ENCODE data around the gene PNMA8B.

- TF ChIP-seq EZH2phosphoT487 (IDR thresholded peaks at IDR 0.05; ENCODE audit: insufficient read depth, low read depth) (no peak), EZH2 (IDR thresholded peaks at IDR 0.05; ENCODE audit: insufficient read depth, poor library complexity, severe bottlenecking) (no peak)
Observed at GRCh38 chr19:46514589-46515289, 19.1 kb upstream of the PNMA8B start.
